Measurements from ENCODE around the gene NAA40.

NAA40 gene

GRCh38 chr11:63999349-64000025, 60.7 kb downstream of the NAA40 start:
- Histone ChIP-seq H3K4me3 (IDR thresholded peaks at IDR 0.05; ENCODE audit: insufficient read depth, low read depth, low read length) (no peak overlapping the region), H3K27me3 (ENCODE audit: insufficient read depth, low read depth) (no peaks in the 10 kb centered on the region), H3K36me3 (ENCODE audit: insufficient read depth) (no peaks in the 10 kb centered on the region), H3K9ac (no peak overlapping the region), H3K79me2 (ENCODE audit: insufficient read depth, low read depth) (no peaks in the 10 kb centered on the region), H3K4me1 (ENCODE audit: low read depth, poor library complexity, severe bottlenecking) (no peaks in the 10 kb centered on the region), H3K4me2 (no peak overlapping the region), H2AFZ (ENCODE audit: low read depth) (no peak overlapping the region), H4K20me1 (ENCODE audit: insufficient read depth) (no peaks in the 10 kb centered on the region), H3K27ac (no peak overlapping the region)
- no peak for TF ChIP-seq CTCF (conservative IDR thresholded peaks at IDR 0.05; ENCODE audit: low read depth, low read length)

- Histone ChIP-seq H2AFZ (ENCODE audit: low read depth) (no peak overlapping the region), H3K4me2 (no peak overlapping the region), H3K27me3 (ENCODE audit: insufficient read depth, low read depth) (no peaks in the 10 kb centered on the region), H3K4me3 (IDR thresholded peaks at IDR 0.05; ENCODE audit: insufficient read depth, low read depth, low read length) (no peak overlapping the region), H3K79me2 (ENCODE audit: insufficient read depth, low read depth) (no peaks in the 10 kb centered on the region), H3K36me3 (ENCODE audit: insufficient read depth) (no peaks in the 10 kb centered on the region), H3K9ac (no peak overlapping the region), H3K27ac (no peak overlapping the region), H4K20me1 (ENCODE audit: insufficient read depth) (no peaks in the 10 kb centered on the region), H3K4me1 (ENCODE audit: low read depth, poor library complexity, severe bottlenecking) (no peaks in the 10 kb centered on the region)
- no peak for TF ChIP-seq CTCF (conservative IDR thresholded peaks at IDR 0.05; ENCODE audit: low read depth, low read length)
These were observed 61.4 kb downstream of the NAA40 start for GRCh38 chr11:64000026-64000739.

GRCh38 chr11:64000740-64001483, 62.1 kb downstream of the NAA40 start:
- no peaks in the 10 kb centered on the region for H3K79me2 ChIP-seq (ENCODE audit: insufficient read depth, low read depth)
- H2AFZ ChIP-seq (ENCODE audit: low read depth), result no peak overlapping the region
- H3K4me3 ChIP-seq (IDR thresholded peaks at IDR 0.05; ENCODE audit: insufficient read depth, low read depth, low read length), result no peak overlapping the region
- TF ChIP-seq CTCF (conservative IDR thresholded peaks at IDR 0.05; ENCODE audit: low read depth, low read length), result no peak
- H3K4me1 ChIP-seq (ENCODE audit: low read depth, poor library complexity, severe bottlenecking), result no peaks in the 10 kb centered on the region
- no peak overlapping the region for H3K27ac ChIP-seq
- H3K27me3 ChIP-seq (ENCODE audit: insufficient read depth, low read depth), result no peaks in the 10 kb centered on the region
- H3K9ac ChIP-seq, result no peak overlapping the region
- H3K4me2 ChIP-seq, result no peak overlapping the region
- H3K36me3 ChIP-seq (ENCODE audit: insufficient read depth), result no peaks in the 10 kb centered on the region
- no peaks in the 10 kb centered on the region for H4K20me1 ChIP-seq (ENCODE audit: insufficient read depth)

- no peak overlapping the region for H2AFZ ChIP-seq (ENCODE audit: low read depth)
- no peak overlapping the region for H3K9ac ChIP-seq
- TF ChIP-seq CTCF (conservative IDR thresholded peaks at IDR 0.05; ENCODE audit: low read depth, low read length), result no peak
- H3K27ac ChIP-seq, result no peak overlapping the region
- H3K4me3 ChIP-seq (IDR thresholded peaks at IDR 0.05; ENCODE audit: insufficient read depth, low read depth, low read length), result no peak overlapping the region
- H3K4me2 ChIP-seq, result no peak overlapping the region
- H4K20me1 ChIP-seq (ENCODE audit: insufficient read depth), result no peaks in the 10 kb centered on the region
- H3K27me3 ChIP-seq (ENCODE audit: insufficient read depth, low read depth), result no peaks in the 10 kb centered on the region
- H3K36me3 ChIP-seq (ENCODE audit: insufficient read depth), result no peaks in the 10 kb centered on the region
- no peaks in the 10 kb centered on the region for H3K4me1 ChIP-seq (ENCODE audit: low read depth, poor library complexity, severe bottlenecking)
- H3K79me2 ChIP-seq (ENCODE audit: insufficient read depth, low read depth), result no peaks in the 10 kb centered on the region
These were observed 63.0 kb downstream of the NAA40 start for GRCh38 chr11:64001484-64002420.

All from KMS-11 (cell line).